ENCODE results near the gene MCTP1.

Gene MCTP1

DNA sequence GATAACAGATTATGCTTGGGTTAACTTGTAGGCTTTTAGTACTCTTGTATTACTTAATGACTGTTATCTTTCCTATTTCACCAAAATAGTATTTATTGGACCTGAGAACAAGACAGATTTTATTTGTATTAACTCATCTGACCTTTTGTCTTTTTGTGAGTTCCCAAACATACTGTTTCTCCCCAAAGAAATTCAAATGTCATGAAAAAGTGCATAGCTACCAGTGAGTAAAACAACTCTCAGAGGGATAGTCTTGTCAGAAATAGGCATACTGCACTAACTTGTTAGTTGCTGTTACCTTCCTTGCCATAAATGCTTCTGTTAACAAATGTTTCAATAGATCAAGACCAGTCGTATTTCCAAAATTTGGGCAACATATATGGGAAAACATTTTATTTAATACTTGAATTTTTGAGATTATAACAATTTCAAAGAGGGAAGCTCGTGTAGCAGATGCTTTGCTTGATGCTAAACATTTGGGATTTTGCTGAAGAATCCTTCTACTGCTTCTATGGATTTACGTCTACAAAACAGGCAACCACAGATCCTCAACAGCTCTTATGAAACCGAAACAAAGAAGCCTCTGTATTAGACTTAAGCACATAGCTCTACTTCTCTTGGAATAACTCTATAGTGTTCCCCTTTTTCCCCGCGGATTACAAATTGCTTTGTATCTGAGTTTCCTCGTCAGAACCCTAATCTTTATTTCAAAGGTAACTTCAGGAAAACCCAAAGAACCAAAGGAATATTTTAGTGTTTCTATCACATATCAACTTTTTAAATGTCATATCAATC, 248.8 kb downstream of the MCTP1 start:
- TF ChIP-seq, protein P1, sequence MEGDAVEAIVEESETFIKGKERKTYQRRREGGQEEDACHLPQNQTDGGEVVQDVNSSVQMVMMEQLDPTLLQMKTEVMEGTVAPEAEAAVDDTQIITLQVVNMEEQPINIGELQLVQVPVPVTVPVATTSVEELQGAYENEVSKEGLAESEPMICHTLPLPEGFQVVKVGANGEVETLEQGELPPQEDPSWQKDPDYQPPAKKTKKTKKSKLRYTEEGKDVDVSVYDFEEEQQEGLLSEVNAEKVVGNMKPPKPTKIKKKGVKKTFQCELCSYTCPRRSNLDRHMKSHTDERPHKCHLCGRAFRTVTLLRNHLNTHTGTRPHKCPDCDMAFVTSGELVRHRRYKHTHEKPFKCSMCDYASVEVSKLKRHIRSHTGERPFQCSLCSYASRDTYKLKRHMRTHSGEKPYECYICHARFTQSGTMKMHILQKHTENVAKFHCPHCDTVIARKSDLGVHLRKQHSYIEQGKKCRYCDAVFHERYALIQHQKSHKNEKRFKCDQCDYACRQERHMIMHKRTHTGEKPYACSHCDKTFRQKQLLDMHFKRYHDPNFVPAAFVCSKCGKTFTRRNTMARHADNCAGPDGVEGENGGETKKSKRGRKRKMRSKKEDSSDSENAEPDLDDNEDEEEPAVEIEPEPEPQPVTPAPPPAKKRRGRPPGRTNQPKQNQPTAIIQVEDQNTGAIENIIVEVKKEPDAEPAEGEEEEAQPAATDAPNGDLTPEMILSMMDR (IDR thresholded peaks at IDR 0.05; ENCODE audit: extremely low read depth, insufficient read depth, missing control alignments): no peak
- no peak for DNase-seq (ENCODE audit: low spot score)
- in situ Hi-C loops (cut with MboI; ENCODE audit: low pct_unique_long_range_greater_than_20kb, low sequenced_read_pairs, unreplicated experiment): no loop called here

- in situ Hi-C loops (cut with MboI; ENCODE audit: low pct_unique_long_range_greater_than_20kb, low sequenced_read_pairs, unreplicated experiment): no loop called here
- TF ChIP-seq, protein P1 (IDR thresholded peaks at IDR 0.05; ENCODE audit: extremely low read depth, insufficient read depth, missing control alignments): no peak
- no peak for DNase-seq (ENCODE audit: low spot score)
These were observed 252.1 kb downstream of the MCTP1 start for GRCh38 chr5:95032801-95033200.

GRCh38 chr5:95029569-95030366, 255.1 kb downstream of the MCTP1 start:
- no peak for DNase-seq (ENCODE audit: low spot score)
- TF ChIP-seq, protein P1 (IDR thresholded peaks at IDR 0.05; ENCODE audit: extremely low read depth, insufficient read depth, missing control alignments): no peak
- in situ Hi-C loops (cut with MboI; ENCODE audit: low pct_unique_long_range_greater_than_20kb, low sequenced_read_pairs, unreplicated experiment): no loop called here

DNA sequence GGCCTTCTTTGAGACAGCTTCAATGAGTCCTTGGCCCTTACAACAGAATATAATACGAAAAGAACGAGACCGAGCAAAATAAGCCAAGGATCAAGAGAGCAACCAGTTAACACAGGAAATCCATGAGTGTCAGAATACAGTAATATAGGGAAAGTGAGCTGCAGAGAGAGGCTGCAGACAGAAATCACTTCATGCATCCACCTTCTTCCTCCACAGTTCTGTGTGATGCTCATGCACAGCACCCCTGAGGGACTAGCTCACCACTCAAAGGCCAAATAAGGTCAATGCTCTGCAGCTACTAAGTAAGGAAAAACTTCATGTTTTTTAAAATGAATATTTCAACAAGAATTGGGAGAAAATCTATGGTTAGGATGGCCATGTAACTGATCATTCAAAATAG, 257.1 kb downstream of the MCTP1 start:
- in situ Hi-C loops (cut with MboI; ENCODE audit: low pct_unique_long_range_greater_than_20kb, low sequenced_read_pairs, unreplicated experiment): no loop called here
- no peak for DNase-seq (ENCODE audit: low spot score)
- TF ChIP-seq, protein P1 (IDR thresholded peaks at IDR 0.05; ENCODE audit: extremely low read depth, insufficient read depth, missing control alignments): no peak

GRCh38 chr5:95027151-95027721, 257.7 kb downstream of the MCTP1 start:
- no peak for DNase-seq (ENCODE audit: low spot score)
- TF ChIP-seq, protein P1 (IDR thresholded peaks at IDR 0.05; ENCODE audit: extremely low read depth, insufficient read depth, missing control alignments): no peak
- in situ Hi-C loops (cut with MboI; ENCODE audit: low pct_unique_long_range_greater_than_20kb, low sequenced_read_pairs, unreplicated experiment): no loop called here

DNA sequence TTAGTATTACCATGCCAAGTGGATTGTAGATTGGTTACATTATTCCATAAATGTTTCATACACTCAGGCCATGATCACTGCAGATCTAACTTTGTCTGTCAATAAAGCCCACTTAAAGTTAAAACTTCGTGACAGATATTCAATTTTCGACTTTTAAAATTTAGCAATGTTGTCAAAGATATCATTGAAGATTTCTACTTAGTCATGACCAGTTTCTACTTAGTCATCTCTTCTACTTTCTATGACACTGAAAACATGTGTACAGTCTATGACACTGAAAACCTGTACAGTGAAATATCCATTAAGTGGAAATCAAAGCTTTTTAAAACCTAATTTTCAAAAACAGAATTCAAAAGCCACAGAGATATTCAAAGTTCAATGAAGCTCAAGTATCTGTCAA, 258.2 kb downstream of the MCTP1 start:
- in situ Hi-C loops (cut with MboI; ENCODE audit: low pct_unique_long_range_greater_than_20kb, low sequenced_read_pairs, unreplicated experiment): no loop called here
- TF ChIP-seq, protein P1 (IDR thresholded peaks at IDR 0.05; ENCODE audit: extremely low read depth, insufficient read depth, missing control alignments): no peak
- DNase-seq (ENCODE audit: low spot score): no peak
